Activated CD8-positive, alpha-beta memory T cell treated with anti-CD3 and anti-CD28 coated beads, Interleukin-2, amount 10 ng/mL, durations not matched to agents 7 days and 5 days (primary cell): ENCODE measurements around the gene NCAM1. TPM values are rescaled to one million over a fixed set of nuclear protein-coding genes. Genes with fewer than 3 reads are reported as not detected.

Source experiments
- ATAC-seq: fragments of 150-1000 bp; cut with Tn5 transposase; one replicate; pipeline ENCODE4 v1.10.0; 2021; ENCODE audit warnings: moderate library complexity
- CTCF ChIA-PET: fragments of 350-600 bp; sonication (Branson Sonifier 250); formaldehyde crosslinking; loops from one replicate; lab custom pipeline; 2021; ENCODE audit warnings: antibody characterized with exemption; lab: Charles Lee
- DNase-seq: peaks from one replicate; pipeline ENCODE4 v3.0.0-alpha.2; 2020
- H3K27ac Mint-ChIP-seq: one replicate; pipeline ENCODE4 v1.8.0; 2021; ENCODE audit warnings: mild to moderate bottlenecking, mixed read lengths
- H3K27me3 Mint-ChIP-seq: one replicate; pipeline ENCODE4 v1.8.0; 2021; ENCODE audit warnings: mixed read lengths
- H3K36me3 Mint-ChIP-seq: one replicate; pipeline ENCODE4 v1.8.0; 2021; ENCODE audit warnings: mild to moderate bottlenecking, mixed read lengths
- H3K4me1 Mint-ChIP-seq: one replicate; pipeline ENCODE4 v1.8.0; 2021; ENCODE audit warnings: mixed read lengths
- H3K4me3 Mint-ChIP-seq: one replicate; pipeline ENCODE4 v1.8.0; 2021; ENCODE audit warnings: mild to moderate bottlenecking, moderate library complexity, mixed read lengths
- H3K9me3 Mint-ChIP-seq: one replicate; pipeline ENCODE4 v1.8.0; 2022; ENCODE audit warnings: low read depth, mixed read lengths
- total RNA-seq, 2 experiments: library from RNA; stranded (reverse); gene quantifications; one replicate each; pipeline ENCODE4 v1.2.3, GENCODE V29; 2021

NCAM1 gene
- total RNA-seq, 2 experiments from 2014 or later = 1.8 to 4.1 TPM

DNA sequence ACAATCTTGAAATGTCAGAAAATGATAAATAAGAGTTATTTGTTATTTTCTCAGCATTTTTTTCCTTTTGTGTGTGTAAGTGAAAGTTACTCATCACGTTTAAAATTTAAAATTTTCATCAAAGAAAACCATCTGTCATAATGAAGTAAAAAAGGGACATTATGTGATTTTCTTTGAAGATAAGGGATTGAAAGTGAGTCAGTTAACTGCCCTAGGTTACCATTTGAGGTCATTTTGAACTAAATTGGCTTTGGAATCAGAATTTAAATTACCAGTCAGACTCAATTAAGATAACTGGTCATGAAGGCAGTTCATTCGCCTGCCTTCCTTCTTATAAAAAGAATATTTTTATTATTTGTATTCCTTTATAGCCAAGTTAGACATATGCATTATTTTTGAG lies 14.3 kb downstream of the NCAM1 start:
- H3K9me3 Mint-ChIP-seq = no peaks in the 10 kb centered on the region
- peaks cover 37% of the 10 kb centered on the region for H3K27me3 Mint-ChIP-seq
- peaks cover 2% of the 10 kb centered on the region for H3K4me1 Mint-ChIP-seq
- H3K27ac Mint-ChIP-seq = no peak overlapping the region
- no peak for DNase-seq
- H3K36me3 Mint-ChIP-seq = no peaks in the 10 kb centered on the region
- no peak overlapping the region for H3K4me3 Mint-ChIP-seq
- CTCF ChIA-PET = no interaction called here
- ATAC-seq = no peak

DNA sequence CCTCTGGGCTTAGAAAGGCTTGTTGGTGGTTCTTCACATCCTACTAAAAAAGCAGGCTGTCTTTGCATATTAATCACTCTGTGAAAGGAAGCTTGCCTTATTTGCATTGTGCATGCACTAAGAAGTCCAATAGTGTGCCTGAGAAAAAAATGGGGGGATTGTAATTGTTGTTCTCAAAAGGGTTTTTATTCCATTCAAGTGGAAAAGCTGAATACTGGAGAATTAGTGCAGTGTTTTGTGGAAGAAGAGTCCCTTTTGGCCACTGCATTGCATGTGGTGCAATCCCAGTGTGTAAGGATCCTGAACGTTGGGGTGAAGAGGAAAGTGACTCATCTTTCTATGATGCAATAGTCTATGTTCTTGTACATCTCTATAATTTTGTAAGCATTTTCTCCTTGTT lies 16.5 kb downstream of the NCAM1 start:
- H3K36me3 Mint-ChIP-seq = no peaks in the 10 kb centered on the region
- no peak overlapping the region for H3K27ac Mint-ChIP-seq
- H3K9me3 Mint-ChIP-seq = no peaks in the 10 kb centered on the region
- no peak overlapping the region for H3K4me3 Mint-ChIP-seq
- CTCF ChIA-PET = no interaction called here
- ATAC-seq (no peak), DNase-seq (no peak)
- H3K27me3 Mint-ChIP-seq = peaks cover 40% of the 10 kb centered on the region
- peaks cover 2% of the 10 kb centered on the region for H3K4me1 Mint-ChIP-seq

GRCh38 chr11:112983887-112984286 lies 22.7 kb downstream of the NCAM1 start:
- CTCF ChIA-PET = no interaction called here
- H3K4me3 Mint-ChIP-seq = no peak overlapping the region
- no peaks in the 10 kb centered on the region for H3K36me3 Mint-ChIP-seq
- H3K27ac Mint-ChIP-seq = no peak overlapping the region
- peaks cover 20% of the 10 kb centered on the region for H3K27me3 Mint-ChIP-seq
- DNase-seq (no peak), ATAC-seq (no peak)
- H3K4me1 Mint-ChIP-seq = no peaks in the 10 kb centered on the region
- H3K9me3 Mint-ChIP-seq = no peaks in the 10 kb centered on the region

- H3K36me3 Mint-ChIP-seq = no peaks in the 10 kb centered on the region
- no peaks in the 10 kb centered on the region for H3K4me1 Mint-ChIP-seq
- CTCF ChIA-PET = no interaction called here
- ATAC-seq = no peak
- no peak for DNase-seq
- peaks cover 13% of the 10 kb centered on the region for H3K27me3 Mint-ChIP-seq
- H3K27ac Mint-ChIP-seq = no peak overlapping the region
- H3K9me3 Mint-ChIP-seq = peaks cover 3% of the 10 kb centered on the region
- H3K4me3 Mint-ChIP-seq = no peak overlapping the region
Measured at GRCh38 chr11:112989198-112989597, 28.0 kb downstream of the NCAM1 start.

GRCh38 chr11:112993808-112994207 lies 32.6 kb downstream of the NCAM1 start:
- H3K4me1 Mint-ChIP-seq = no peaks in the 10 kb centered on the region
- H3K9me3 Mint-ChIP-seq = peaks cover 3% of the 10 kb centered on the region
- no peaks in the 10 kb centered on the region for H3K36me3 Mint-ChIP-seq
- DNase-seq = no peak
- H3K27me3 Mint-ChIP-seq = peaks cover 9% of the 10 kb centered on the region
- H3K4me3 Mint-ChIP-seq = no peak overlapping the region
- H3K27ac Mint-ChIP-seq = no peak overlapping the region
- CTCF ChIA-PET = no interaction called here
- ATAC-seq = no peak

- no peak for DNase-seq
- Mint-ChIP-seq H3K4me1 (no peaks in the 10 kb centered on the region), H3K27me3 (peaks cover 9% of the 10 kb centered on the region), H3K9me3 (no peaks in the 10 kb centered on the region), H3K4me3 (no peak overlapping the region), H3K36me3 (no peaks in the 10 kb centered on the region), H3K27ac (no peak overlapping the region)
- ATAC-seq = no peak
- CTCF ChIA-PET = no interaction called here
Measured at GRCh38 chr11:112995423-112996090, 34.3 kb downstream of the NCAM1 start.

DNA sequence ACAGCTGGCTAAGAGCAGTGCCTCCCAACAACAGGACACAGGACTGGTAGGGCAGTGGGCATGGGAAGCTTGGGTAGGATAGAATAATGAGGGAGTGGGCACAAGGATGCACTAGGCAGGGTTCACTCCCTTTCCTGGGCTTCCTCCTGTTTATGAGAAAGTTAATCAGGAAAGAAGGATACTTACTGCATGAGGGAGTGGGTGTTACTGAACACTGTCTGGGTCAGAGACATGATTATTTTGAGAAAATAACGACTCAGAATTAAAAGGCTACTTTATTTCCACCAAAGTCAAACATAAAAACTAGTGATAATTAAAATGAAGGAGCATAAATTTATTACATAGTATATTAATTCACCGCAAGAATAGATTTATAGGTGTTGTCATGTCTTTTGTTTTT lies 35.8 kb downstream of the NCAM1 start:
- ATAC-seq (no peak), DNase-seq (no peak)
- no peaks in the 10 kb centered on the region for H3K4me1 Mint-ChIP-seq
- peaks cover 9% of the 10 kb centered on the region for H3K27me3 Mint-ChIP-seq
- no peak overlapping the region for H3K4me3 Mint-ChIP-seq
- CTCF ChIA-PET = no interaction called here
- H3K27ac Mint-ChIP-seq = no peak overlapping the region
- no peaks in the 10 kb centered on the region for H3K9me3 Mint-ChIP-seq
- H3K36me3 Mint-ChIP-seq = no peaks in the 10 kb centered on the region

DNA sequence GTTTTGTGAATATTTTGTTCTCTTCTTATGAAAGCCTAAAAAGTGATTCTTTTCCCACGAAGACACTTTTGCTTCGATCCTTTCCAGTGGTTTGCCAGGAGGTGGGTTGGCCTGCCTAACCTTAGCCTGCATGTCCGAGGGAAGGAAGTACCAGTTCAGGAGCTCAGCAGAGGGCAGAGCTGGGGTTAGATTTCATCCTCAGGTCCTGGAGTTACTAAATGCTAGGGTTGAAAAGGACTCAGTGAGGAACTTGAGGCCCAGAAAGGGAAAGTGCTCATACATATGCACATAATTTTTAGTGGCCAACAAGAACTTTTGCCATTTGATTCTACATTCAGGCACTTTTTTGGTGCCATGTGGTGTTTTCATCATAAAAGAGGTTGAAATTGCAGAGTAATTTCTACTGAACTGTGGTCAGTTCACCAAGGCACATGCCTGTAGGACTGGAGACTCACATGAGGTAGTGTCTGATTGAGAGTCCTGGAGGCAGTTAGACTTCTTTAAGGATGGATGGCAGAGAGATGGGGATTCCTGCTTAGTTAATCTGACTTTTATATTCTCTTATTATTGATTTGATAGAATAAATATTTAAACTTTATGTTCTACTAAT lies 36.7 kb downstream of the NCAM1 start:
- Mint-ChIP-seq H3K9me3 (no peaks in the 10 kb centered on the region), H3K4me3 (no peak overlapping the region), H3K4me1 (no peaks in the 10 kb centered on the region), H3K27ac (no peak overlapping the region), H3K27me3 (peaks cover 9% of the 10 kb centered on the region), H3K36me3 (no peaks in the 10 kb centered on the region)
- CTCF ChIA-PET = no interaction called here
- DNase-seq (no peak), ATAC-seq (no peak)

DNA sequence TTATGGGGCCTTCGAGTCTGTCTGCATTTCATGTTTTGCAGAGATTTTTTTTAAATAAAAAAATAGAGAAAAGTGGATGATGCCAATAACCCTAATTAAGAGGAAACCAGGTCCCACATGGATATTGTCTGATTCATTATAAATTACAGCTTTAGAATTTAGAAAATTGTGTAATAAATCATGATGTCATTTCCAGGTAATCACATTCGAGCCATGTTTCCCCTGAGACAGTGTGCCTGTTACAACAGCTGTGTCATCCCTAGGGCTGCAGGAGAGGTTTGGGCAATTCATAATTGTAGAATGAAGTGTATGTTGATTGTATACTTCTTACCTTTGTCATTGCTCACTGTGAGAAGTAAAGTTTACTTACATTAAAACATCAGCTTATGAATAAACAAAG lies 38.3 kb downstream of the NCAM1 start:
- H3K36me3 Mint-ChIP-seq = no peaks in the 10 kb centered on the region
- peaks cover 8% of the 10 kb centered on the region for H3K27me3 Mint-ChIP-seq

DNA sequence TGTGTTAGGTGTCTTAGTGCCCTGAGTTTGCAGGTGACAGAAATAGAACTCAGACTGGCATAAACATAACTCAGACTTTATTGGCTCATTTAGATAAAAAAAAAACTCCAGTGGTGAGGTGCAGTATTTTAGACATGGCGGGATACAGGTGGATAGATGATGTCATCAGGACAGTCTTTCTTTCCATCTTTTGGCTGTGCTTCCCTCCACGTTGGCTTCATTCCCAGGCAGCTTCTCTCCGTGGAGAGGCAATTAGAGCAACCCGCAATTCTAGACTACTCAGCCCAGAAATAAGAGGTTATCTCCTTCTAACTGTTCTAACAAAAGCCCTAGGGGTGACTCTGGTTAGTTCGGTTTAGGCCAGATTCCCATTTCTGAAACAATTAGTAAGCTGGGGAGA lies 40.5 kb downstream of the NCAM1 start:
- Mint-ChIP-seq H3K27me3 (peaks cover 8% of the 10 kb centered on the region), H3K4me1 (no peaks in the 10 kb centered on the region), H3K4me3 (no peak overlapping the region), H3K27ac (no peak overlapping the region), H3K9me3 (no peaks in the 10 kb centered on the region), H3K36me3 (no peaks in the 10 kb centered on the region)
- no peak for ATAC-seq
- CTCF ChIA-PET = no interaction called here
- DNase-seq = no peak

More for the DNA sequence above, 38.3 kb downstream of the NCAM1 start:
- Mint-ChIP-seq H3K27ac (no peak overlapping the region), H3K4me1 (no peaks in the 10 kb centered on the region), H3K9me3 (no peaks in the 10 kb centered on the region), H3K4me3 (no peak overlapping the region)
- ATAC-seq = no peak
- DNase-seq = no peak
- CTCF ChIA-PET = no interaction called here

DNA sequence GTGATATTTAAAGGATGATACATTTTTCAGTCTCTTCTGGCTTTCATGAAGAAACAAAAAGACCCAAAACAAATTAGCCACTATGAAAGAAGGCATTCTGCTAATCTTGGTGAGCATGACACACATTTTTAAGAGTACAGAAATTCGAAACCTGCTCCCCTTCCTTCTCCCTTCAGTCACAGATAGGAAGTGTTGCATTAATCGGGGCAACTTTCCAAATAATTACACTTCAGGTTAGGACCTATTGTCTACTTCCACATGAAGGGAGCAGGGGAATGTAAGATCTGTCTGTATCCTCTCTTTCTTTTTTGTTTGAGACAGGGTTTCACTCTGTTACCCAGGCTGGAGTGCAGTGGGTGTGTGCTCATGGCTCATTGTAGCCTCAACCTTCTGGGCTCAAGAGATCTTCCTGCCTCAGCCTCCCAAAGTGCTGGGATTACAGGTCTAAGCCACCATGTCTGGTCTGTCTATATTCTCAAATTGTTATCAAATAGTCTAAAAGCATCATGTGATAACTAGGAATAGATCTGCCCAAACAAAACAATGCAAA lies 45.8 kb downstream of the NCAM1 start:
- peaks cover 5% of the 10 kb centered on the region for H3K27me3 Mint-ChIP-seq
- DNase-seq (no peak), ATAC-seq (no peak)
- no peak overlapping the region for H3K4me3 Mint-ChIP-seq
- CTCF ChIA-PET = no interaction called here
- no peaks in the 10 kb centered on the region for H3K4me1 Mint-ChIP-seq
- H3K27ac Mint-ChIP-seq = no peak overlapping the region
- H3K9me3 Mint-ChIP-seq = no peaks in the 10 kb centered on the region
- H3K36me3 Mint-ChIP-seq = no peaks in the 10 kb centered on the region

- Mint-ChIP-seq H3K9me3 (no peaks in the 10 kb centered on the region), H3K27me3 (peaks cover 2% of the 10 kb centered on the region), H3K4me1 (no peaks in the 10 kb centered on the region), H3K4me3 (no peak overlapping the region), H3K36me3 (no peaks in the 10 kb centered on the region), H3K27ac (no peak overlapping the region)
- DNase-seq (no peak), ATAC-seq (no peak)
- CTCF ChIA-PET = interaction anchor here (1.3 kb wide), 1 partner anchor 275 kb away, joined by 4 read pairs; no protein-coding TSS in a partner anchor
Measured at GRCh38 chr11:113014262-113015097, 53.3 kb downstream of the NCAM1 start.

GRCh38 chr11:113015098-113015455 lies 53.9 kb downstream of the NCAM1 start:
- Mint-ChIP-seq H3K4me1 (no peaks in the 10 kb centered on the region), H3K9me3 (no peaks in the 10 kb centered on the region), H3K36me3 (no peaks in the 10 kb centered on the region), H3K27me3 (peaks cover 2% of the 10 kb centered on the region), H3K27ac (no peak overlapping the region), H3K4me3 (no peak overlapping the region)
- DNase-seq (no peak), ATAC-seq (no peak)
- CTCF ChIA-PET = no interaction called here
